SHP77 treated with DMSO at 0.1 percent for 48 hours (cell line): ENCODE results near the gene AUTS2.

Experiments
- DNase-seq: peaks from one replicate; lab custom pipeline; 2025; lab: John Stamatoyannopoulos, UW

AUTS2 gene

GRCh38 chr7:70188901-70189650, 590.8 kb downstream of the AUTS2 start:
- DNase-seq: no peak

GRCh38 chr7:70189776-70190175, 591.5 kb downstream of the AUTS2 start:
- no peak for DNase-seq

GRCh38 chr7:70190281-70190680, 592.0 kb downstream of the AUTS2 start:
- DNase-seq: no peak

GRCh38 chr7:70193514-70193913, 595.2 kb downstream of the AUTS2 start:
- DNase-seq: no peak

- no peak for DNase-seq
Measured at GRCh38 chr7:70208236-70209063, 610.2 kb downstream of the AUTS2 start.

- no peak for DNase-seq
Measured at GRCh38 chr7:70210200-70210935, 612.1 kb downstream of the AUTS2 start.

GRCh38 chr7:70210936-70211310, 612.6 kb downstream of the AUTS2 start:
- no peak for DNase-seq

- DNase-seq: no peak
Measured at GRCh38 chr7:70212281-70212680, 614.0 kb downstream of the AUTS2 start.

- DNase-seq: no peak
Measured at GRCh38 chr7:70214071-70214470, 615.8 kb downstream of the AUTS2 start.

- no peak for DNase-seq
Measured at GRCh38 chr7:70215491-70215890, 617.2 kb downstream of the AUTS2 start.

GRCh38 chr7:70217571-70217970, 619.3 kb downstream of the AUTS2 start:
- DNase-seq: no peak

- no peak for DNase-seq
Measured at GRCh38 chr7:70218006-70218405, 619.7 kb downstream of the AUTS2 start.

GRCh38 chr7:70219061-70219460, 620.8 kb downstream of the AUTS2 start:
- DNase-seq: no peak

GRCh38 chr7:70229242-70229641, 631.0 kb downstream of the AUTS2 start:
- DNase-seq: no peak

- DNase-seq: no peak
Measured at GRCh38 chr7:70230761-70231160, 632.5 kb downstream of the AUTS2 start.

GRCh38 chr7:70233776-70234175, 635.5 kb downstream of the AUTS2 start:
- DNase-seq: no peak

GRCh38 chr7:70237256-70237655, 639.0 kb downstream of the AUTS2 start:
- DNase-seq: no peak

- DNase-seq: no peak
Measured at GRCh38 chr7:70237831-70238575, 639.7 kb downstream of the AUTS2 start.

- no peak for DNase-seq
Measured at GRCh38 chr7:70239918-70240317, 641.6 kb downstream of the AUTS2 start.

GRCh38 chr7:70240873-70241272, 642.6 kb downstream of the AUTS2 start:
- DNase-seq: no peak

- DNase-seq: no peak
Measured at GRCh38 chr7:70241536-70242175, 643.4 kb downstream of the AUTS2 start.
